HG03558 (cell line): ENCODE measurements around the gene PBX1.

Experiments used
- ATAC-seq: cut with Tn5 transposase; IDR thresholded peaks from one replicate; pipeline ENCODE4 v1.9.1; 2021; ENCODE audit warnings: moderate number of reproducible peaks; ENCODE audit not compliant: unreplicated experiment; ENCODE audit errors: extremely low read depth

PBX1 gene

GRCh38 chr1:164886101-164886500 is 327.1 kb downstream of the PBX1 start:
- ATAC-seq, result no peak

GRCh38 chr1:164891615-164892014 is 332.6 kb downstream of the PBX1 start:
- ATAC-seq, result no peak

- ATAC-seq, result no peak
Measured at GRCh38 chr1:164895026-164895912, 336.3 kb downstream of the PBX1 start.

GRCh38 chr1:164901031-164901430 is 342.0 kb downstream of the PBX1 start:
- no peak for ATAC-seq
